SJSA1 (cell line): Measurements from ENCODE around the gene DCANP1. TPM values are rescaled to one million over a fixed set of nuclear protein-coding genes. Genes with fewer than 3 reads are reported as not detected.

Source experiments
- DNase-seq, 2 experiments: peaks; one replicate each; pipeline ENCODE4 v3.0.0-alpha.2; 2015 to 2020; ENCODE audit warnings: low spot score in 2 of 2, low read depth in 1 of 2
- H3K27ac ChIP-seq: fragments of 250-450 bp; sonication (Bioruptor Pico); 2 replicates; pipeline ENCODE4 v1.5.1; 2020; ENCODE audit warnings: mild to moderate bottlenecking, moderate library complexity
- H3K27me3 ChIP-seq: fragments of 250-450 bp; sonication (Bioruptor Pico); replicated peaks from 2 replicates; pipeline ENCODE4 v1.5.1; 2020; ENCODE audit warnings: mild to moderate bottlenecking, moderate library complexity
- H3K36me3 ChIP-seq: fragments of 250-450 bp; sonication (Bioruptor Pico); 2 replicates; pipeline ENCODE4 v1.5.1; 2020; ENCODE audit warnings: mild to moderate bottlenecking
- H3K4me1 ChIP-seq: fragments of 250-450 bp; sonication (Bioruptor Pico); replicated peaks from 2 replicates; pipeline ENCODE4 v1.6.1; 2021; ENCODE audit warnings: mild to moderate bottlenecking
- H3K4me3 ChIP-seq: fragments of 250-450 bp; sonication (Bioruptor Pico); 2 replicates; pipeline ENCODE4 v1.5.1; 2020; ENCODE audit warnings: mild to moderate bottlenecking
- H3K9me3 ChIP-seq: fragments of 250-450 bp; sonication (Bioruptor Pico); replicated peaks from 2 replicates; pipeline ENCODE4 v1.5.1; 2020; ENCODE audit warnings: mild to moderate bottlenecking
- total RNA-seq: library from RNA; depleted of rRNA; stranded (reverse); fragments of >200 nt; shearing (Covaris generic); gene quantifications from 2 replicates; pipeline ENCODE4 v1.2.3, GENCODE V29; 2014

DCANP1 gene
- total RNA-seq, 1 experiment from 2014 or later, result not detected

DNA sequence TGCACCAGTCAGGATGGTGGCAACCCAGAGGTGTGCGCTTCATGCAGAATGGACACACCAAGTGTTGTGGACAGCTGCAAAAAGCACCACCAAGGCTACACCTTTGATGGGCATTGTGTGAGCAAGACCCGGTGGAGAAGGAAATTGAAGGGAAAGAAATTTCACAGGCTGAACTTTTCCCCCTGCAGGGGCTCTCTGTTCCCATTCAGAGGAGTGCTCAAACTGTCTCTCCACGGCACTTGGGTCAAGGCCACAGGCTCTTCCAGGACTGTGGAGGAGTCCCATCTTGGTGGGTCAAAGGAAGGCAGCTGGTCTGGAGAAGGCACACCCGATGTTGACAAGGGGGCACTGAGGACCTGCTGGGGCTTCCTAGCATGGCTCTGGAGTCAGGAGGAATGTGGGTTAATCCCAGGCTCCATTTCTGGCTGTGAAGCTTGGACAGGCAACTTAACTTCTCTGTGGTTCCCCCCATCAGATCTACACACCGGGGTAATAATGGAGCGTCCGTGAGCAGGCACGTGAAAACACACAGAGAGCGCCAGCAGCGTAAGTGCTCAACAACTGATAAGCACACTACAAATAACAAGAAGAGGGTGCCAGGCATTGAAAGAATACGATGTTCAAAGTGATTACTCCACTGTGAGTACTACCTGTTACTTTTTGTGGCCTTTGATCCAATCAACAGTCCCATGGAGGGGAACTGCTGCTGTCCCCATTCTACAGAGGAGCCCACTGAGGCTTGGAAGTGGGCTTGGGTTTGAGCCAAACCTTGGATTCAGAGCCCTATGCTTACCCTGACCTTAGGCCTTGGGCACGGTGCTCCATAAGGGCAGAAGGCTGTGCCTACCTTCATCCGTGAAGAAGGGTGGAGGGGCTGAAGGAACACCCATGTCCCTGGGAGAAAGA, 39.2 kb upstream of the DCANP1 start:
- peaks cover 26% of the 10 kb centered on the region for H3K4me1 ChIP-seq
- DNase-seq, result no peak
- no peaks in the 10 kb centered on the region for H3K27me3 ChIP-seq
- no peaks in the 10 kb centered on the region for H3K36me3 ChIP-seq
- no peaks in the 10 kb centered on the region for H3K9me3 ChIP-seq
- no peak overlapping the region for H3K27ac ChIP-seq
- H3K4me3 ChIP-seq, result no peak overlapping the region

DNA sequence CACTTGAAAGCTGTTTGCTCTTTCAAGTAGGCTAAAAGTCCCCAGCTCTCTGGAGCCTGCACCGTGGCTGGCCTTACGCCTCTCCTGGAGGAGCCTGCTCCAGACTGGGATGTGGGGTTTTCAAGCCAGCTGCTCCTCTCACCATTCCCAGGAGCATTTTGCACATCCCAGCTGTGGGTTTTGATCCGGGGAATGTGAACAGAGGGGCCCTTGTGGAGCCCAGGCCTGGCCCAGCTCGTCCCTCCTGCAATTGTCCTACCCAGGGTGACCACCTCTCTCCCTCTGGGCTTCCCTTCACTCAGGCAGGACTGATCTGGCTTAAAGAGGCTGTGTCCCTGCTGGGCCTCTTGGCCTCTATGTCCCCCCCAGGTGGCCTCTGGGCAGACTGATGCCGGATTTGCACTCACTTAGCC, 37.5 kb upstream of the DCANP1 start:
- H3K4me3 ChIP-seq, result no peak overlapping the region
- no peak overlapping the region for H3K27ac ChIP-seq
- peaks cover 23% of the 10 kb centered on the region for H3K4me1 ChIP-seq
- H3K27me3 ChIP-seq, result no peaks in the 10 kb centered on the region; the same call in 1 of the 2 replicates
- no peaks in the 10 kb centered on the region for H3K36me3 ChIP-seq
- DNase-seq, result no peak
- H3K9me3 ChIP-seq, result no peaks in the 10 kb centered on the region

DNA sequence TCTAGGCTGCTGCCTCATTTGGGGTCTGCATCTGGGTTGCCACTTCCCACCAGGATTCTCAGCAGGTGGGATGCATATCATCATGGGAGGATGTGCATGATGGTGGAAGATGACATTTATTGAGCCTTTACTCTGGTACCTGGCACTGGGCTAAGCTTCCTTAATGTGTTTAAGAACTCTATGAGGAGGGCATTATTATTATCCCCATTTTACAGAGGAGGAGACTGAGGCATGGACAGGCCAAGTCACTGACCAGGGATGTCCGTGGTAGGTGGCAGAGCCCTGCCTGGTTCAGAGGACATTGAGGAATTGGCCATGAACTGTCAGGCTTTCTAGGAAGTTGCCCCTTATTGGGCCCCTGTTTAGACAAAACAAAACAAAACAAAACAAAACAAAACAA, 36.1 kb upstream of the DCANP1 start:
- DNase-seq, result no peak
- no peak overlapping the region for H3K27ac ChIP-seq
- no peaks in the 10 kb centered on the region for H3K9me3 ChIP-seq
- peaks cover under 1% of the 10 kb centered on the region; the same call in 1 of the 2 replicates for H3K27me3 ChIP-seq
- H3K4me1 ChIP-seq, result peaks cover 12% of the 10 kb centered on the region
- no peak overlapping the region for H3K4me3 ChIP-seq
- no peaks in the 10 kb centered on the region for H3K36me3 ChIP-seq

DNA sequence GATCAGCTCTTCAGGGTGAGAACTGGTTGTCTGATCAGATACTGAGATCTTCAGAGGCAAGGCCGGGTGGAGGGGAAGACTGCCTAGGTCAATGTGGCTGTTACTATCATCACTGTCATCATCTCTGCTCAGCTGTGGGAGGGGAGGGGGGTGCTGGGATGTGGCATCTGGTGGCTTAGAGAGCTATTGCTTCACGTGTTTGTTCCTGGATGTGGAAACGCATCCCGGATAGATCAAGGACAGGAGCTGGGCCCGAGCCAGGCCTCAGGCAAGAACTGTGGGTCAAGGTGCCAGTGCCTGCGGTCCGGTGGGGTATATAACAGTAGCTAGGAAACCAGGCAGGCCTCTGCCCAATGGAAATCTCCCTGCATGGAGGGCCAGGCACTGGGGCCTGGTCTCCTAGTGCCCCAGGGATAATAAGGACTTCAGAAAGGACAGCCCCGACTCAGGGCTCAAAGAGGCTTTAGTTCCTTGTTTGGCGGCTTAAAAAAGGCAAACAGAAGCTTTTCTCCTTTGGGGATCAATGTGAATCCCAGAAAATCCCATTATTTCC, 35.3 kb upstream of the DCANP1 start:
- no peaks in the 10 kb centered on the region for H3K36me3 ChIP-seq
- H3K27me3 ChIP-seq, result peaks cover 4% of the 10 kb centered on the region; the same call in 1 of the 2 replicates
- H3K9me3 ChIP-seq, result no peaks in the 10 kb centered on the region
- H3K4me3 ChIP-seq, result no peak overlapping the region
- peaks cover 4% of the 10 kb centered on the region for H3K4me1 ChIP-seq
- no peak for DNase-seq
- H3K27ac ChIP-seq, result no peak overlapping the region

DNA sequence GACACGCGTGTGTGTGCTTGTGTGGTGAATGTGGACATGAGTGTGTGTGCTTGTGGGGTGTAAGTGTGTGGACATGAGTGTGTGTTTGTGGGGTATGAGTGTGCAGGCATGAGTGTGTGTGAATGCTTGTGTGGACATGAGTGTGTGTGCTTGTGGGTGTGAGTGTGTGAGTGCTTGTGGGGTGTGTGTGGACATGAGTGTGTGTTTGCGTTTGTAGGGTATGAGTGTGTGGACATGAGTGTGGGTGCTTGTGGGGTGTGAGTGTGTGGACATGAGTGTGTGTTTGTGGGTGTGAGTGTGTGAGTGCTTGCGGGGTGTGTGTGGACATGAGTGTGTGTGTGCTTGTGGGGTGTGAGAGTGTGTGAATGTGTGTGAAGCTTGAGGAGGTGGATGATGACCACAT, 34.8 kb upstream of the DCANP1 start:
- Histone ChIP-seq H3K27me3 (peaks cover 4% of the 10 kb centered on the region; the same call in 1 of the 2 replicates), H3K27ac (no peak overlapping the region), H3K4me3 (no peak overlapping the region), H3K36me3 (no peaks in the 10 kb centered on the region), H3K4me1 (no peaks in the 10 kb centered on the region), H3K9me3 (no peaks in the 10 kb centered on the region)
- DNase-seq, result no peak

DNA sequence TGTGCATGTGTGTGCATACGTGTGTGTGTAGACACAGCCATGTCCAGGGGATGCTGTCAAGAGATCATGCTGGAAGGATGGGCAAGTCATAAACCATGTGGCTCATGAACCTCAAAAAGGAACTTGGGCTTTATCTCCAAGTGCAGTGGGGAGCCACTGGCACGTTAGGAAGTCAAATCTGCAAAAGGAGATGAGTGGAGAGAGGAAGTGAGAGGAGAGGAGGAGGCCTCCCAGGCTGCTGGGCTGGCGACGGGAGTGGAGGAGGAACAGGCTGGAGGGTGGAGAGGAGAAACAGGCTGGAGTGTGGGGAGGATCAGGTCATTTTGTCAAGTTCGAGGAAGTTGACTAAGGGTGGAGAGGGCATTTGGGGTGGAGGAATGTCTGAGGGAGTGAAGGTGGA, 34.2 kb upstream of the DCANP1 start:
- Histone ChIP-seq H3K27ac (no peak overlapping the region), H3K27me3 (peaks cover 7% of the 10 kb centered on the region; the same call in 1 of the 2 replicates), H3K4me1 (no peaks in the 10 kb centered on the region), H3K36me3 (no peaks in the 10 kb centered on the region), H3K9me3 (no peaks in the 10 kb centered on the region), H3K4me3 (no peak overlapping the region)
- DNase-seq, result no peak

DNA sequence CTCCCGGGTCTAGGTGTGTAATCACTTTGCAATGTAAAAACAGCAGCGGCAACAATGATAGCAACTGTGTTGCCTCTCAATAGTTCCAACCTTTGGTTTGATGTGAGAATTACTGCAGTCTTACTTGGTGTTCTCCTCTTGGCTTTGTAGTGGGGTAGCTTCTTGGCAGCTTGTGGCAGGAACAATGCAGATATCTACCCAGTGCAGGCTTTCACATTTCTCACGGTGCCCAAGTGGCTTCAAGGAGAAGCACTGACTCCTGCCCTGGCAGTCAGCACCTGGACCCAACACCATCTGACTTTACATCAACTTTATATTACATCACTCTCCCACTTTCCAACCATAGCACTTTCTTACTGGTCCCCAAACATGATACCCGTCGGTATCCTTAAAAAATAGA, 33.4 kb upstream of the DCANP1 start:
- no peak overlapping the region for H3K4me3 ChIP-seq
- DNase-seq, result no peak
- H3K27ac ChIP-seq, result no peak overlapping the region
- no peaks in the 10 kb centered on the region for H3K36me3 ChIP-seq
- no peaks in the 10 kb centered on the region for H3K9me3 ChIP-seq
- H3K4me1 ChIP-seq, result no peaks in the 10 kb centered on the region
- H3K27me3 ChIP-seq, result peaks cover 14% of the 10 kb centered on the region

DNA sequence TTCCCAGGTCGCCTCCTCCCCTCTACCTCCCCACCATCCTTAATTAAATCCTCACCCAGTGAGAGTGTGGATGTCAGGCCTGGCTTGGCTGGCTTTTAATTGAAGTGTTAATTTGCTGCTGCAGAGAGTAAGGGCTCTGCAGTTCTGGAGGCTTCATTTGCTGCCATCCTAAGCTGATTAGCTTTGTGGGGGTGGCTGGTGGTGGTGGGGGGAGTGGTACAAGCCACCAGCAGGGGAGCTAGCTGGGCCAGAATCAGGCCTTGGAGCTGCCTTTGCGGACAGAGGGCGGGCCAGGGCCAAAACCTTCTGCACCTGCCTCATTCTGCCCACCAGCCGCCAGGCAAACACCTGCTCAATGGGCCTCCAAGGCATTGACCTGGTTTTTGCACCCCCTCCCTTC, 31.8 kb upstream of the DCANP1 start:
- no peaks in the 10 kb centered on the region for H3K36me3 ChIP-seq
- H3K27me3 ChIP-seq, result peaks cover 28% of the 10 kb centered on the region
- no peak overlapping the region for H3K4me3 ChIP-seq
- DNase-seq, result no peak
- H3K4me1 ChIP-seq, result no peaks in the 10 kb centered on the region
- H3K27ac ChIP-seq, result no peak overlapping the region
- H3K9me3 ChIP-seq, result no peaks in the 10 kb centered on the region

DNA sequence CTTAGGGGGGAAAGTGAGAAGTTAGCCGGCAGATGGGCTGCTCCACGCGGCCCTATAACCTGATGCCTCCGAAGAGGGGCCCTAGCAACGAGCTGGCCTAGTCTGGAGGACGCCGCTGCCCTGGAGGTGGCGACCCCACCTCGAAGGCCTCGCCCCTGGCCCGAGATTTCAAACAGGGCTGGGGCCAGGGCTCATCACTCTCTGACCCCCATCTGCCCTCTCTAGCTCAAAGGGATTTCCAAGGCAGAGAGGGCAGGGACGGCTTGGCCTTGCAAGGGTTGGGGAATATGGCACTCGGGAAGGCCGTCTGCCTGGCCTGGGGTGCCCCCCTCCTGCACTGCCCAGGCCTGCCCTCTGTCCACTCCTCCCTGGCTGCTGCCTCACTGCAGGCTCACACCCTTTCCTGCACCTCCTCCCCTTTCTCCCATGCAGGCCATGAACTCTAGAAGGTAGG, 30.5 kb upstream of the DCANP1 start:
- H3K4me1 ChIP-seq, result no peaks in the 10 kb centered on the region
- no peak overlapping the region for H3K4me3 ChIP-seq
- H3K36me3 ChIP-seq, result no peaks in the 10 kb centered on the region
- H3K27ac ChIP-seq, result no peak overlapping the region
- H3K9me3 ChIP-seq, result no peaks in the 10 kb centered on the region
- no peak for DNase-seq
- H3K27me3 ChIP-seq, result peaks cover 28% of the 10 kb centered on the region

DNA sequence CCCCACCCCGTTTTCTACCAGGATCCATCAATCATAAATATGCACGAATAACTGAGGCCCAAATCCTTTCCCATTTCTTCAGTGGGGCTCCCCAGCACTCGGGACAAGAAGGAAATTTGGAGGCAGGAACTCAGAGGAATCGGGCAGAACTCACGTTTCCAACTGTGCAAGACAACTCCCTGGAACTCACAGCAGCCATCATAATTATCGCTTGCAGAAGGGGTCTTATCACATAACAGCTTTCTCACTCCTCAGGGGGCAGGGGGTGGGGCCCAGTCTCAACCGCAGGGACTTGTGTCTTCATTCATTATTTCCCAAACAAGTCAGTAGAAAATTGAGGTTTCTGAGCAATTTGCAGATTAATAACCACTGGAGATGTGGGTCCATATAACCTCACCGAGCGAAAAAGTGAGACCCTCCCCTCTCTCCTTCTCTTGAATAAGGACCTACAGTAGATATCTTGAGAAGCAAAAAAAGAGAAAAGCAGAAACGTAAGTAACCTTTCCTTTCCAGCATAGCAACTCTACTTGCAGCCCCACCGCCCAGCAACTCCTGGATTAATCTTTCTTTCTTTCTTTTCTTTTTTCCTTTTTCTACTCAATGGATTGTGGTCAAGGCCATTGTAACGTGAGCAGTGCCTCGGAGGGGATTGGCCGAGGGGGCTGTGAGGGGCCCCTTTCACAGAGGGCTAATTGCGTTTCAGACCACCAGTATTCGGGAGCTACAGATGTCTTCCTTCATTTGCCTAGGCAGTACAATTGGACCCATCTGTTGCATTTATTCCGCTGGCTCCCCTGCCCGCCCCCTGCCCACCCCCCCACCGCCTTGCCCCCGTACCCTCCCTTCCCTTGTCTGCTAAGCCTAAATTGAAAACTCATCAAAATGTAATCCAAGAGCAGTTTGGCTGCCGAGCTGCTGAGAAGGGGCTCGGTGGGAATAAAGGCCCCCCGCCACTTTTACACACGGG, 29.8 kb upstream of the DCANP1 start:
- Histone ChIP-seq H3K36me3 (no peaks in the 10 kb centered on the region), H3K4me3 (no peak overlapping the region), H3K27me3 (peaks cover 36% of the 10 kb centered on the region), H3K27ac (no peak overlapping the region), H3K4me1 (no peaks in the 10 kb centered on the region), H3K9me3 (no peaks in the 10 kb centered on the region)
- DNase-seq, result no peak

DNA sequence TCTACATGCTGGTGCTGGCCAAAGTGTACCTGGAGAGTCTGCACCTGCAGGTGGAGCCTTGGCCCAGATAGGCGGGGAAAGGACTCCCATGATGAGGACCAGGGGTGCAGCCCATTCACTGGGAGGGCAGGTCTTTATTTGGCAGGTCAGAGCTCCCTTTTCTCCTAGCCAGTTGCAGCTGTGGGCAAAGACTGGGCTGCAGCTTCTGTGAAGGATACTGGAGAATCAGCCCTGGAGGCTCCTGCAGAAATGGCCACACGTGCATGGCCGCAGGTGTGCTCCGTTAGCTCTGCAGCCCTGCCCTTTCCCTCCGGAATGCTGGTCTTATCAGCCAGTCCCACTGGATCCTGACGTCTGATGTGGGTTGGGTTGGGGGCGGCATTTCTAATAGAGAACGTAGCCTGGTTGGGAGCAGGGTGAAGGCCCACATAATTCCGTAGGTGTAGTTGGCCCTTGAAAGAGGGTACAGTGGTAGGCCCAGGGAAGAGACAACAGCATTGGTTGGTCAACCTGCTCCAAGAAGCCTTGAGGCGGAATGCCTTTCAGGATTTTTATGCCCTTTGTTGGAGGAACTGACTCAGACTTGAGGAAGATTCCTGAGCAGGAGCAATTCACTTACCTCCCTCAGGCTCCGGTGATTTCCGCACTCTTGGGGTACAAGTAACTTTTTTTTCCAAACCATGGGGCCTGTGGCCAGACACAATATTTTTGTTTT, 27.0 kb upstream of the DCANP1 start:
- peaks cover 54% of the 10 kb centered on the region for H3K27me3 ChIP-seq
- no peak for DNase-seq

DNA sequence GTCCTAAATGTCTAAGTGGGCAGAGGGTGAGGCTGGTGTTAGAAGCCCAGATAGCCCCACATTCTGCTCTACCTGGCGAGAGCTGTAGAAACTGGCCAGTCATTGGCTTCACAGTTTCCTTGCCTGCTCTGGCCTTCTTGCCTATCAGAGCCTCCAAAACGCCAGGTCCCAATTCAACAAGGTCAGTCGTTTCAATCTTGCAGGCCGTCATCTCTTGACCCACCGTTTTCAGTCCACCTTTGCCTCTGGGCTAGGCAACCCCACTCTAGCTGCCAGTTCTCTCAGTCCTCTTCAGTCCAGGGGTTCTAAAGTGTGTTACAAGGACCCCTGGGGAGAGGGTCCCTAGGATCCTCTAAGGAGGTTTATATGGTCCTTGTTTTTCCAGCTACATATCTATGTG, 25.0 kb upstream of the DCANP1 start:
- Histone ChIP-seq H3K9me3 (no peaks in the 10 kb centered on the region), H3K4me1 (no peaks in the 10 kb centered on the region), H3K27ac (no peak overlapping the region), H3K36me3 (no peaks in the 10 kb centered on the region), H3K27me3 (peaks cover 51% of the 10 kb centered on the region), H3K4me3 (no peak overlapping the region)
- no peak for DNase-seq

More for the DNA sequence above, 27.0 kb upstream of the DCANP1 start:
- no peak overlapping the region for H3K27ac ChIP-seq
- no peak overlapping the region for H3K4me3 ChIP-seq
- no peaks in the 10 kb centered on the region for H3K36me3 ChIP-seq
- H3K9me3 ChIP-seq, result no peaks in the 10 kb centered on the region
- no peaks in the 10 kb centered on the region for H3K4me1 ChIP-seq

DNA sequence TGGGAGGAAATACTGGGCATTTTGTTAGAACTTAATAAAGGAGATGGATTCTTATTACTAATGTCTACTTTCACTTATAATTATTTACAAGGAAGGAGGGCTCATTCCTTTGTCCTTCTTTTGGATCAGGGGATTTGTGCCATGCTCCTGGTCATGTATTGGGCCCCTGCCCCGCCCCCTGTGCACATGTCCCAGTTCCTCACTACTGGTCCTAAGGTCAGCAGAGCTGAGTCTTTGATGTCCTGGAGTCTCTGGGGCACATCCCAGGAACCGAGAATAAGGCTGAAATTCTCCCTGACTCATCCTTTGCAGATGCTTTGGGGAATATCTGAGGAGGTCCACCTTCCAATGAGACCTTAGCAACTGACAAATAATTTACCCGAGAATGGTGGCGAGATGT, 24.6 kb upstream of the DCANP1 start:
- H3K9me3 ChIP-seq, result no peaks in the 10 kb centered on the region
- H3K4me1 ChIP-seq, result no peaks in the 10 kb centered on the region
- peaks cover 48% of the 10 kb centered on the region for H3K27me3 ChIP-seq
- H3K36me3 ChIP-seq, result no peaks in the 10 kb centered on the region
- no peak overlapping the region for H3K27ac ChIP-seq
- no peak overlapping the region for H3K4me3 ChIP-seq
- DNase-seq, result no peak
